Measurements from ENCODE around the gene NPIPA5. TPM values are rescaled to one million over a fixed set of nuclear protein-coding genes. Genes with fewer than 3 reads are reported as not detected.
A peak's percentile ranks its signal among the peaks of the same experiment; 100 is the strongest.

The NPIPA5 gene
- total and polyA plus RNA-seq, 2 of the 13 experiments (the other 11 are each of a cell fraction or from before 2014, with no cell fraction given), result 9.7 to 21.5 TPM

DNA sequence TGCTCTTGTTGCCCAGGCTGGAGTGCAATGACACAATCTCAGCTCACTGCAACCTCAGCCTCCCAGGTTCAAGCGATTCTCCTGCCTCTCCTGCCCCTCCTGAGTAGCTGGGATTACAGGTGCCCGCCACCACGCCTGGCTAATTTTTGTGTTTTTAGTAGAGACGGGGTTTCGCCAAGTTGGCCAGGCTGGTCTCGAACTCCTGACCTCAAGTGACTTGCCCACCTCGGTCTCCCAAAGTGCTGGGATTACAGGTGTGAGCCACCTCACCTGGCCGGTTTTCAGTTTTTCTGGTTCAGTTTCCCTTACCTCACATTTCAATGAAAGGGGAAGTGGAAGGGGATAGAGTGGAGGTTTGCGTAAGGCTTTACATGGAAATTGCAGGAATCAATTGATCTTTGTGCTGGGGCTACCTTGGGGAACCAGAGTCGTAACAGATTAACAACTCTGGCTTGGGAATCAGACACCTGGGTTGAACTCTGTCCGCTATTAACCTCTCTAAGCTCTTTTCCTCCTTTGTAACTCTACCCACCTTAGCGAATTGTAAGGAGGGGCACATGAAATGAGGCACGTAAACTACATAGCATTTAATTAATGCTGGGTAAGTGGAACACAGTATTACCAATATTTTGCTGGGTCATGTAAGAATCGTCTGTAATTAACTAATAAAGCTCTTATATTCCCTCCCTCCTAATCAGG is 20.7 kb upstream of the NPIPA5 start (continued):
- TF ChIP-seq, protein P1, sequence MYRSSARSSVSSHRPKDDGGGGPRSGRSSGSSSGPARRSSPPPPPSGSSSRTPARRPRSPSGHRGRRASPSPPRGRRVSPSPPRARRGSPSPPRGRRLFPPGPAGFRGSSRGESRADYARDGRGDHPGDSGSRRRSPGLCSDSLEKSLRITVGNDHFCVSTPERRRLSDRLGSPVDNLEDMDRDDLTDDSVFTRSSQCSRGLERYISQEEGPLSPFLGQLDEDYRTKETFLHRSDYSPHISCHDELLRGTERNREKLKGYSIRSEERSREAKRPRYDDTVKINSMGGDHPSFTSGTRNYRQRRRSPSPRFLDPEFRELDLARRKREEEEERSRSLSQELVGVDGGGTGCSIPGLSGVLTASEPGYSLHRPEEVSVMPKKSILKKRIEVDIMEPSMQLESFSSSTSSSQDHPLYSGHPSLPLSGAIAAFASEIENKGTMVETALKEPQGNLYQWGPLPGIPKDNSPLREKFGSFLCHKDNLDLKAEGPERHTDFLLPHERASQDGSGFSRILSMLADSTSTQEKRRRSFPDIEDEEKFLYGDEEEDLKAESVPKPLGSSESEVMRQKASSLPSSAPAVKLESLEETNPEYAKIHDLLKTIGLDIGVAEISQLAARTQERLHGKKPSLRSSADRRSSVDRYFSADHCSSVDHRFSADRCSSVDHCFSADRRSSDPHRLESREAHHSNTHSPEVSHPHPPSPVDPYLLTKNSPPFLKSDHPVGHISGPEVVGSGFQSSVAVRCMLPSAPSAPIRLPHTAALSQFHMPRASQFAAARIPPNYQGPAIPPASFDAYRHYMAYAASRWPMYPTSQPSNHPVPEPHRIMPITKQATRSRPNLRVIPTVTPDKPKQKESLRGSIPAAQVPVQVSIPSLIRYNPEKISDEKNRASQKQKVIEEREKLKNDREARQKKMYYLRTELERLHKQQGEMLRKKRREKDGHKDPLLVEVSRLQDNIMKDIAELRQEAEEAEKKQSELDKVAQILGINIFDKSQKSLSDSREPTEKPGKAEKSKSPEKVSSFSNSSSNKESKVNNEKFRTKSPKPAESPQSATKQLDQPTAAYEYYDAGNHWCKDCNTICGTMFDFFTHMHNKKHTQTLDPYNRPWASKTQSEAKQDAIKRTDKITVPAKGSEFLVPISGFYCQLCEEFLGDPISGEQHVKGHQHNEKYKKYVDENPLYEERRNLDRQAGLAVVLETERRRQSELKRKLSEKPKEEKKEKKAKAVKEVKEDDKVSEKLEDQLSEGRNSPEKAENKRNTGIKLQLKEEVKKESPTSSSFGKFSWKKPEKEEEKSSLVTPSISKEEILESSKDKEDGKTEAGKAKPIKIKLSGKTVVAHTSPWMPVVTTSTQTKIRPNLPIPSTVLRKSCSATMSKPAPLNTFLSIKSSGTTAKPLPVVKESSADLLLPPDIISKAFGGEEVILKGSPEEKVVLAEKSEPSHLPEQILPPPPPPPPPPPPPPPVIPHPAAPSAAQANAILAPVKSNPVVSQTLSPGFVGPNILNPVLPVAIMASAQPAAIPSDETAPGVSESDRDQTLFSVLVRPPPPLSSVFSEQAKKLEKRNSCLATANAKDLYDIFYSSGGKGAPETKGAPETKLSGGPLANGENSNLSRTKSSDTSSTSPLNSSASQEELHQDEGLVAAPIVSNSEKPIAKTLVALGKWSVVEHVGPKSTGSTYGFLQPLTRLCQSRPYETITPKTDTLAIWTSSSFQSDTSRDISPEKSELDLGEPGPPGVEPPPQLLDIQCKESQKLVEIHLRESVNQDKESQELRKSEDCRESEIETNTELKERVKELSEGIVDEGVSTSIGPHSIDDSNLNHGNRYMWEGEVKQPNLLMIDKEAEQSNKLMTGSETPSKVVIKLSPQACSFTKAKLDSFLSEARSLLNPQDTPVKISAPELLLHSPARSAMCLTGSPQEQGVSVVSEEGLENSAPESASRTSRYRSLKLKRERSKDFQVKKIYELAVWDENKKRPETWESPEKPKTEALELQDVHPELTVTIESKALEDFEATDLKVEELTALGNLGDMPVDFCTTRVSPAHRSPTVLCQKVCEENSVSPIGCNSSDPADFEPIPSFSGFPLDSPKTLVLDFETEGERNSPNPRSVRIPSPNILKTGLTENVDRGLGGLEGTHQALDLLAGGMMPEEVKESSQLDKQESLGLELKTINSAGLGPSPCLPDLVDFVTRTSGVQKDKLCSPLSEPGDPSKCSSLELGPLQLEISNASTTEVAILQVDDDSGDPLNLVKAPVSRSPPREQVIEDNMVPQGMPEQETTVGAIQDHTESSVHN (CRISPR knock-in tag; IDR thresholded peaks at IDR 0.05), result peak; percentile 70; the same call in 1 of the 2 replicates
- TF ChIP-seq, protein P2, sequence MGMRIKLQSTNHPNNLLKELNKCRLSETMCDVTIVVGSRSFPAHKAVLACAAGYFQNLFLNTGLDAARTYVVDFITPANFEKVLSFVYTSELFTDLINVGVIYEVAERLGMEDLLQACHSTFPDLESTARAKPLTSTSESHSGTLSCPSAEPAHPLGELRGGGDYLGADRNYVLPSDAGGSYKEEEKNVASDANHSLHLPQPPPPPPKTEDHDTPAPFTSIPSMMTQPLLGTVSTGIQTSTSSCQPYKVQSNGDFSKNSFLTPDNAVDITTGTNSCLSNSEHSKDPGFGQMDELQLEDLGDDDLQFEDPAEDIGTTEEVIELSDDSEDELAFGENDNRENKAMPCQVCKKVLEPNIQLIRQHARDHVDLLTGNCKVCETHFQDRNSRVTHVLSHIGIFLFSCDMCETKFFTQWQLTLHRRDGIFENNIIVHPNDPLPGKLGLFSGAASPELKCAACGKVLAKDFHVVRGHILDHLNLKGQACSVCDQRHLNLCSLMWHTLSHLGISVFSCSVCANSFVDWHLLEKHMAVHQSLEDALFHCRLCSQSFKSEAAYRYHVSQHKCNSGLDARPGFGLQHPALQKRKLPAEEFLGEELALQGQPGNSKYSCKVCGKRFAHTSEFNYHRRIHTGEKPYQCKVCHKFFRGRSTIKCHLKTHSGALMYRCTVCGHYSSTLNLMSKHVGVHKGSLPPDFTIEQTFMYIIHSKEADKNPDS (CRISPR knock-in tag; IDR thresholded peaks at IDR 0.05), result no peak; the same call in 1 of the 2 replicates
- no peak for TF ChIP-seq SIN3B (IDR thresholded peaks at IDR 0.05; ENCODE audit: low read length)
- peak; percentile 83 for TF ChIP-seq ZNF317 (CRISPR knock-in tag; IDR thresholded peaks at IDR 0.05)
- TF ChIP-seq RXRA (CRISPR knock-in tag; IDR thresholded peaks at IDR 0.05), result peak; percentile 92; the same call in 1 of the 2 replicates
- peak; percentile 81 for TF ChIP-seq CBX5 (CRISPR knock-in tag; IDR thresholded peaks at IDR 0.05; ENCODE audit: borderline replicate concordance)
- TF ChIP-seq, protein P3, sequence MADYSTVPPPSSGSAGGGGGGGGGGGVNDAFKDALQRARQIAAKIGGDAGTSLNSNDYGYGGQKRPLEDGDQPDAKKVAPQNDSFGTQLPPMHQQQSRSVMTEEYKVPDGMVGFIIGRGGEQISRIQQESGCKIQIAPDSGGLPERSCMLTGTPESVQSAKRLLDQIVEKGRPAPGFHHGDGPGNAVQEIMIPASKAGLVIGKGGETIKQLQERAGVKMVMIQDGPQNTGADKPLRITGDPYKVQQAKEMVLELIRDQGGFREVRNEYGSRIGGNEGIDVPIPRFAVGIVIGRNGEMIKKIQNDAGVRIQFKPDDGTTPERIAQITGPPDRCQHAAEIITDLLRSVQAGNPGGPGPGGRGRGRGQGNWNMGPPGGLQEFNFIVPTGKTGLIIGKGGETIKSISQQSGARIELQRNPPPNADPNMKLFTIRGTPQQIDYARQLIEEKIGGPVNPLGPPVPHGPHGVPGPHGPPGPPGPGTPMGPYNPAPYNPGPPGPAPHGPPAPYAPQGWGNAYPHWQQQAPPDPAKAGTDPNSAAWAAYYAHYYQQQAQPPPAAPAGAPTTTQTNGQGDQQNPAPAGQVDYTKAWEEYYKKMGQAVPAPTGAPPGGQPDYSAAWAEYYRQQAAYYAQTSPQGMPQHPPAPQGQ (CRISPR knock-in tag; IDR thresholded peaks at IDR 0.05; ENCODE audit: borderline replicate concordance), result no peak
- peak; percentile 92 for TF ChIP-seq KAT7 (CRISPR knock-in tag; IDR thresholded peaks at IDR 0.05; ENCODE audit: borderline replicate concordance)
- peak; percentile 93 for TF ChIP-seq PPARG (CRISPR knock-in tag; conservative IDR thresholded peaks at IDR 0.05)
- TF ChIP-seq, protein P4, sequence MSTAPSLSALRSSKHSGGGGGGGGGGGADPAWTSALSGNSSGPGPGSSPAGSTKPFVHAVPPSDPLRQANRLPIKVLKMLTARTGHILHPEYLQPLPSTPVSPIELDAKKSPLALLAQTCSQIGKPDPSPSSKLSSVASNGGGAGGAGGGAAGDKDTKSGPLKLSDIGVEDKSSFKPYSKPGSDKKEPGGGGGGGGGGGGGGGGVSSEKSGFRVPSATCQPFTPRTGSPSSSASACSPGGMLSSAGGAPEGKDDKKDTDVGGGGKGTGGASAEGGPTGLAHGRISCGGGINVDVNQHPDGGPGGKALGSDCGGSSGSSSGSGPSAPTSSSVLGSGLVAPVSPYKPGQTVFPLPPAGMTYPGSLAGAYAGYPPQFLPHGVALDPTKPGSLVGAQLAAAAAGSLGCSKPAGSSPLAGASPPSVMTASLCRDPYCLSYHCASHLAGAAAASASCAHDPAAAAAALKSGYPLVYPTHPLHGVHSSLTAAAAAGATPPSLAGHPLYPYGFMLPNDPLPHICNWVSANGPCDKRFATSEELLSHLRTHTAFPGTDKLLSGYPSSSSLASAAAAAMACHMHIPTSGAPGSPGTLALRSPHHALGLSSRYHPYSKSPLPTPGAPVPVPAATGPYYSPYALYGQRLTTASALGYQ (CRISPR knock-in tag; IDR thresholded peaks at IDR 0.05), result peak; percentile 35; the same call in 1 of the 2 replicates
- TF ChIP-seq HMG20A (CRISPR knock-in tag; IDR thresholded peaks at IDR 0.05; ENCODE audit: borderline replicate concordance), result peak; percentile 91
- TF ChIP-seq, protein P5, sequence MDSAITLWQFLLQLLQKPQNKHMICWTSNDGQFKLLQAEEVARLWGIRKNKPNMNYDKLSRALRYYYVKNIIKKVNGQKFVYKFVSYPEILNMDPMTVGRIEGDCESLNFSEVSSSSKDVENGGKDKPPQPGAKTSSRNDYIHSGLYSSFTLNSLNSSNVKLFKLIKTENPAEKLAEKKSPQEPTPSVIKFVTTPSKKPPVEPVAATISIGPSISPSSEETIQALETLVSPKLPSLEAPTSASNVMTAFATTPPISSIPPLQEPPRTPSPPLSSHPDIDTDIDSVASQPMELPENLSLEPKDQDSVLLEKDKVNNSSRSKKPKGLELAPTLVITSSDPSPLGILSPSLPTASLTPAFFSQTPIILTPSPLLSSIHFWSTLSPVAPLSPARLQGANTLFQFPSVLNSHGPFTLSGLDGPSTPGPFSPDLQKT (CRISPR knock-in tag; IDR thresholded peaks at IDR 0.05; ENCODE audit: borderline replicate concordance), result no peak

Measured in HepG2 (cell line).